C4-2B (cell line): ENCODE results near the gene KLF15.

Experiments used
- ZFX ChIP-seq: fragments of 450-650 bp; IDR thresholded peaks from 2 replicates; pipeline ENCODE4 v1.6.1; 2017
- TF ChIP-seq, protein P1 (sequence below): fragments of 450-650 bp; conservative IDR thresholded peaks from 2 replicates; pipeline ENCODE4 v1.5.1; 2017; ENCODE audit warnings: mild to moderate bottlenecking

DNA sequence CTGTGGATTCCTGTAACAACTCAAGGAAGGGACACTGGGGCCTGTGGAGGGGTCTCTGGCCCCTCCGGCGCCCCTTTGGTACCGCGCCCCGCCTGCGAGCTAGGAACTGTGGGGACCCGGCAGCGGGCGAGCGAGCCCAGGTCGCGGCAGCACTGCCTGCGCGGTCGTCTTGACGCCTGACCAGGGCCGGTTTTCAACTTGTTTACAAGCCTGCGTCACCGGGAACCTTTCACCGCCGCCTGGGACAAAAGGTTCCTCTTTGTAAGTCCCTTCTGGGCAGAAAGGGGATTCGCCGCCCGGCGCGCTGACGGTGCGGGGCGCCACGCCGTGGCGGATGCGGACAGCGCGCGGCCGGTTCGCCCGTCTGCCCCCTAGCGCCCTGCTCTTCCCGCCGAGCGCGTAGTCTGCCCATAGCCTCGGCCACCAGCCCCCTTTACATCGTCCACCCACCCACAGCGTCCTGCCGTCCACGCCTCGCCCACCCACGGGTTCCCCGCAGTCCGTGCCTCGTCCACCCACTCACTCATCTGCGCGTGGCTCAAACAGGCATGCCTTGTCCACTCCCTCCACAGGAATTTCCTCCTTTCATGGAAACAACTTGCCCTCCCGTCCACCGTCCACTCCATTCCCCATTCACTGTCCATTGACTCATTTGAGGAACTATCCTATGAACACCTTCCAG is 32.0 kb upstream of the KLF15 start:
- TF ChIP-seq, protein P1, sequence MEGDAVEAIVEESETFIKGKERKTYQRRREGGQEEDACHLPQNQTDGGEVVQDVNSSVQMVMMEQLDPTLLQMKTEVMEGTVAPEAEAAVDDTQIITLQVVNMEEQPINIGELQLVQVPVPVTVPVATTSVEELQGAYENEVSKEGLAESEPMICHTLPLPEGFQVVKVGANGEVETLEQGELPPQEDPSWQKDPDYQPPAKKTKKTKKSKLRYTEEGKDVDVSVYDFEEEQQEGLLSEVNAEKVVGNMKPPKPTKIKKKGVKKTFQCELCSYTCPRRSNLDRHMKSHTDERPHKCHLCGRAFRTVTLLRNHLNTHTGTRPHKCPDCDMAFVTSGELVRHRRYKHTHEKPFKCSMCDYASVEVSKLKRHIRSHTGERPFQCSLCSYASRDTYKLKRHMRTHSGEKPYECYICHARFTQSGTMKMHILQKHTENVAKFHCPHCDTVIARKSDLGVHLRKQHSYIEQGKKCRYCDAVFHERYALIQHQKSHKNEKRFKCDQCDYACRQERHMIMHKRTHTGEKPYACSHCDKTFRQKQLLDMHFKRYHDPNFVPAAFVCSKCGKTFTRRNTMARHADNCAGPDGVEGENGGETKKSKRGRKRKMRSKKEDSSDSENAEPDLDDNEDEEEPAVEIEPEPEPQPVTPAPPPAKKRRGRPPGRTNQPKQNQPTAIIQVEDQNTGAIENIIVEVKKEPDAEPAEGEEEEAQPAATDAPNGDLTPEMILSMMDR, result peak; percentile 100
- no peak for TF ChIP-seq ZFX
